ENCODE measurements around the gene SOCS4. TPM values are rescaled to one million over a fixed set of nuclear protein-coding genes. Genes with fewer than 3 reads are reported as not detected.
A peak's percentile ranks its signal among the peaks of the same experiment; 100 is the strongest.
"Not testable (repeated sequence)": the region's sequence is repeated elsewhere in the genome, so short reads cannot be mapped to it uniquely, and the experiment has no call there.

SOCS4 gene
- total RNA-seq, 4 donors from 2014 or later, result 9.7 to 19.3 (median 14.3) TPM

GRCh38 chr14:55062517-55063351 is 35.7 kb downstream of the SOCS4 start:
- Histone ChIP-seq H3K36me3 (peaks cover 0 to 41% of the 10 kb centered on the region in 2 donors), H3K4me1 (peaks cover 7 to 21% of the 10 kb centered on the region in 2 donors), H3K4me3 (no peak overlapping the region), H3K9me3 (no peaks in the 10 kb centered on the region), H3K27me3 (no peaks in the 10 kb centered on the region), H3K27ac (peak overlapping the region in 3 of 4 donors; percentile 3 to 11 (median 9))
- TF ChIP-seq POLR2A (IDR thresholded peaks at IDR 0.05) (no peak), CTCF (IDR thresholded peaks at IDR 0.05 in 4 of 5, conservative IDR thresholded peaks at IDR 0.05 in 1 of 5) (no peak)
- intact Hi-C loops (cut with DNase I; ENCODE audit: low total_unique reads) (no loop called here), in situ Hi-C loops (cut with MboI; ENCODE audit: low sequenced_read_pairs in 4 of 4) (no loop called here)
- ATAC-seq (no peak), DNase-seq (no peak)

- H3K27me3 ChIP-seq; DNase-seq; in situ Hi-C loops (cut with MboI; ENCODE audit: low sequenced_read_pairs in 4 of 4); ATAC-seq; intact Hi-C loops (cut with DNase I; ENCODE audit: low total_unique reads); H3K4me3 ChIP-seq; H3K27ac ChIP-seq; H3K9me3 ChIP-seq: not testable (repeated sequence)
- peaks cover 7 to 21% of the 10 kb centered on the region in 2 donors for H3K4me1 ChIP-seq
- H3K36me3 ChIP-seq, result peaks cover 0 to 41% of the 10 kb centered on the region in 2 donors
Measured at GRCh38 chr14:55064896-55065295, 37.9 kb downstream of the SOCS4 start.

GRCh38 chr14:55065411-55065810 is 38.4 kb downstream of the SOCS4 start:
- TF ChIP-seq POLR2A (IDR thresholded peaks at IDR 0.05), result no peak
- TF ChIP-seq CTCF (IDR thresholded peaks at IDR 0.05 in 4 of 5, conservative IDR thresholded peaks at IDR 0.05 in 1 of 5), result no peak
- ATAC-seq (no peak), DNase-seq (no peak)
- Histone ChIP-seq H3K9me3 (no peaks in the 10 kb centered on the region), H3K27ac (peak overlapping the region in 2 of 4 donors; percentile 1 to 32), H3K27me3 (no peaks in the 10 kb centered on the region), H3K36me3 (peaks cover 0 to 41% of the 10 kb centered on the region in 2 donors), H3K4me1 (peaks cover 7 to 21% of the 10 kb centered on the region in 2 donors), H3K4me3 (no peak overlapping the region)
- intact Hi-C loops (cut with DNase I; ENCODE audit: low total_unique reads) (no loop called here), in situ Hi-C loops (cut with MboI; ENCODE audit: low sequenced_read_pairs in 4 of 4) (no loop called here)

- ATAC-seq, result no peak
- peaks cover 0 to 39% of the 10 kb centered on the region in 2 donors for H3K36me3 ChIP-seq
Measured at GRCh38 chr14:55066223-55066622, 39.2 kb downstream of the SOCS4 start.

More at GRCh38 chr14:55066223-55066622, 39.2 kb downstream of the SOCS4 start:
- H3K9me3 ChIP-seq, result no peaks in the 10 kb centered on the region
- peaks cover 7 to 16% of the 10 kb centered on the region in 2 donors for H3K4me1 ChIP-seq
- no peak overlapping the region for H3K27ac ChIP-seq
- H3K4me3 ChIP-seq, result no peak overlapping the region
- TF ChIP-seq POLR2A (IDR thresholded peaks at IDR 0.05) (no peak), CTCF (IDR thresholded peaks at IDR 0.05 in 4 of 5, conservative IDR thresholded peaks at IDR 0.05 in 1 of 5) (no peak)
- in situ Hi-C loops (cut with MboI; ENCODE audit: low sequenced_read_pairs in 4 of 4) (no loop called here), intact Hi-C loops (cut with DNase I; ENCODE audit: low total_unique reads) (no loop called here)
- H3K27me3 ChIP-seq, result no peaks in the 10 kb centered on the region
- no peak for DNase-seq
